22Rv1 (cell line): ENCODE results near the gene NEDD4L.

Source experiments
- H3K27ac ChIP-seq: fragments of 450-650 bp; 2 replicates; pipeline ENCODE4 v1.5.1; 2017
- ZFX ChIP-seq: fragments of 450-650 bp; IDR thresholded peaks from 2 replicates; pipeline ENCODE4 v1.6.1; 2017; ENCODE audit warnings: antibody characterized with exemption, borderline replicate concordance
- TF ChIP-seq, protein P1 (sequence below): fragments of 450-650 bp; IDR thresholded peaks from 2 replicates; pipeline ENCODE4 v1.5.1; 2017; ENCODE audit warnings: mild to moderate bottlenecking

The NEDD4L gene

DNA sequence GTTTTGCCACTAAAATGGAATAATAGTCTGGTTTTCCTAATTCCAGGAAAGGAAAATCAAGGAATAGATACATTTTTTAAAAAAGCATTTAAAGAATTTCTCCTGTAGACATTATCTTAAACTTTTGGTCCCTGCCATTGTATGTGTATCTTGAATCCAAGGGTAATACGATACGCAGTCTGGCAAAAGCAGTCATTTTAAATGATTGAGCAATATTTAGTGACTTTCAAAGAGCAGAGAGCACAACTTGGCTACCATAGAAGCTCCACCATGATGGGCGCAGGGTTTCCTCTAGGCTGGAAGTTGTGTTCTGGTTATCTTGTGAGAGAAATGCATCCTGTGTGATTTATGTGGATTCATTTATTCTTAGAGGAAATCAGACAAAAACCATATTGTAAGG is 92.9 kb downstream of the NEDD4L start:
- TF ChIP-seq, protein P1, sequence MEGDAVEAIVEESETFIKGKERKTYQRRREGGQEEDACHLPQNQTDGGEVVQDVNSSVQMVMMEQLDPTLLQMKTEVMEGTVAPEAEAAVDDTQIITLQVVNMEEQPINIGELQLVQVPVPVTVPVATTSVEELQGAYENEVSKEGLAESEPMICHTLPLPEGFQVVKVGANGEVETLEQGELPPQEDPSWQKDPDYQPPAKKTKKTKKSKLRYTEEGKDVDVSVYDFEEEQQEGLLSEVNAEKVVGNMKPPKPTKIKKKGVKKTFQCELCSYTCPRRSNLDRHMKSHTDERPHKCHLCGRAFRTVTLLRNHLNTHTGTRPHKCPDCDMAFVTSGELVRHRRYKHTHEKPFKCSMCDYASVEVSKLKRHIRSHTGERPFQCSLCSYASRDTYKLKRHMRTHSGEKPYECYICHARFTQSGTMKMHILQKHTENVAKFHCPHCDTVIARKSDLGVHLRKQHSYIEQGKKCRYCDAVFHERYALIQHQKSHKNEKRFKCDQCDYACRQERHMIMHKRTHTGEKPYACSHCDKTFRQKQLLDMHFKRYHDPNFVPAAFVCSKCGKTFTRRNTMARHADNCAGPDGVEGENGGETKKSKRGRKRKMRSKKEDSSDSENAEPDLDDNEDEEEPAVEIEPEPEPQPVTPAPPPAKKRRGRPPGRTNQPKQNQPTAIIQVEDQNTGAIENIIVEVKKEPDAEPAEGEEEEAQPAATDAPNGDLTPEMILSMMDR = no peak
- no peak for TF ChIP-seq ZFX
- no peak overlapping the region for H3K27ac ChIP-seq

DNA sequence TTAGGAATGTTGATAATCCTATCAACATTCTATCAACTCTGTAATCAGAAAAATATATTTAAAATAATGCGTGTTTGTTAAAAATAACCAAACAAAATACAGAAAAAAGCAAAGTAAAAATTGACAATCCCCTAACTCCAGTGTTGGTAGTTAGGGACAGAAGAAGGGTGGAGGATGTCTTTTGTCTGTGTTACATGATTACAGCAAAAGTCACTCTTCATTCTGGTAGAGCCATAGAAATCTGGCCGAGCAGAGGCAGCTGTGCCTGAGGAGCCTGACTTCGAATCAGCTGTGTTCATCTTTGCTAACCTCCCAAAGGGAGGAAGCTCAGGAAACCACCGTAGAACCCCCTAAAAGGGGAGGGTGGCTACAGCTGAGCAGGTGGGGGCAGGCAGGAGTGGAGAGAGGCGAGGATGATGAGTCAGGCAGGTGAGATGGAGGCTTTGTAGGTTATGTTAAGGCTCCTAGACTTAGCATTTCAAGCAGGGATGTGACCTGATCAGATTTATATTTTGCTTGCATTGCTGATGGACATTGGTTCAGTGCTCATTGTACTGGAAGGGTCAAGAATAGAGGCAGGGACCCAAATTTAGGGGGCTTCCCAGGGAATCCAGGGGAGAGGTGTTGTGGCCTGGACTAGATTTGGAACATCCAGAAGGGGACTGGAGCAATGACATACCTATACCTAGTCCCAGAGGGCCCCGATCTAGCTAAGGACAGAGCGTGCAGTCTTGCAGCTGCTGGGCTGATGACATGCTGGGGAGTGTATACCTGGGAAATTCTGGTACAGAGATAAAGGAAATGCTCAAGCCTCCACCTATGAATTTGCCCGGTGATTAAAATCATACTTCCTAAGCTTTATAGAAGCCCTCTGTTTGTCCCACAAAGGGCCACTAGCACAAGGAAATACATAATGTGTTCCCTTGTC is 95.7 kb downstream of the NEDD4L start:
- TF ChIP-seq, protein P1 = no peak
- no peak for TF ChIP-seq ZFX
- no peak overlapping the region for H3K27ac ChIP-seq

DNA sequence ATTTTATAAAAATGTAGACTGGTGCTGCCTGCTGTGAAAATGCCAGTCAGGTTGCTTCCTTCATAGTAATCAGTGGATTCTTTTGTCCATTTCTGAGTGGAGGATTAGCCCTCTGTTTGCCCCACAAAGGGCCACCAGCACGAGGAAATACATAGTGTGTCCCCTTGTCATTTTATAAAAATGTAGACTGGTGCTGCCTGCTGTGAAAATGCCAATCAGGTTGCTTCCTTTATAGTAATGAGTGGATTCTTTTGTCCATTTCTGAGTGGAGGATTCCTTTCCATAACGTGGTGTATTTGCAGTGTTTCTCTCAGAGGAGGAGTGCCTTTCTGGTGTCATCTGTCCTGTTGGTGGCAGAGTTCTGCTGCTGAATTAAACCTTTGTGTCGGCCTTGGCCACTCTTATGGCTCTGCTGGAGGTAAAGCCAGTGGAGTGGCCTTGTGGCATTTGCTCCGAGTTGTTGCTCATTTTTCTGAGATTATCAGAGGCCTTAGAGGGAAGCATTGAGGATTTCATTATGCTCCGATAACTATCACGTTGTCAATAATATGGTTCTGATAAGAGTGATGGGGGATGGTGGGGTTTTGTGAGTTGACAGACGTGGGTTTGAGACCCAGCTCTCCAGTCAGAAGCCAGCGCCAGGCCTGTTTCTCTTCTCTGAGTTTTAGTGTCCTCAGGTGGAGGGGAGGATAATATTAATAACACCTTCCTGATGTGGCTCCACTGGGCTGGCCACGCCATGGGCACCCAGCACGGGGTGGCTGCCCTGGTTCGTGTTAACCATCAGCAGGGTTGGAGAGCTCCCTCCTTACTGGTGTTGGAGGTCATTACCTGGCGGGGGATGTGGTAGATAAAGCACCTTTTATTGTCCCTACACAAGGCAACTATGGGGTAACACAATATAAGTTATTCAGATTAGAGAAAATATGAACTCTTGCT is 96.6 kb downstream of the NEDD4L start:
- no peak overlapping the region for H3K27ac ChIP-seq
- TF ChIP-seq, protein P1 = peak; percentile 31
- TF ChIP-seq ZFX = no peak

DNA sequence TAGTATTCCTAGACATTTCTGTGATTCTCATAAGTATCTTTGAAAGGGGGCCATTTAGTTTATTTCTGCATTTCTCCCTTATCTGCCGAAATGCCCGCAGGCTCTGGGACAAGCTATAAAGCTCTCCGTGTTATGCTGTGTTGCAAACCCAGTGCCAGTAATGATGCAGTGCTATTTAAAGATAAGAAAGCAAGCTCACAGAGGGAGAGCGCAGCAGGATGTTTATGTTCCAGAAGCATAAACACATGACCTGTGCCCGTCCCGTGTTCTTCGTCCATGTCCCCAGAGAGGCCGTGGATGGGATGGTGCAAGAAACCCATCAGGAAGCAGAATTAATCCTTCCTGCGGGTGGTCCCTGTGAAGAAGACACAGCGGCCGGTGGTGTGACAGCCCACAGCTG is 99.4 kb downstream of the NEDD4L start:
- no peak for TF ChIP-seq ZFX
- TF ChIP-seq, protein P1 = no peak
- H3K27ac ChIP-seq = no peak overlapping the region

DNA sequence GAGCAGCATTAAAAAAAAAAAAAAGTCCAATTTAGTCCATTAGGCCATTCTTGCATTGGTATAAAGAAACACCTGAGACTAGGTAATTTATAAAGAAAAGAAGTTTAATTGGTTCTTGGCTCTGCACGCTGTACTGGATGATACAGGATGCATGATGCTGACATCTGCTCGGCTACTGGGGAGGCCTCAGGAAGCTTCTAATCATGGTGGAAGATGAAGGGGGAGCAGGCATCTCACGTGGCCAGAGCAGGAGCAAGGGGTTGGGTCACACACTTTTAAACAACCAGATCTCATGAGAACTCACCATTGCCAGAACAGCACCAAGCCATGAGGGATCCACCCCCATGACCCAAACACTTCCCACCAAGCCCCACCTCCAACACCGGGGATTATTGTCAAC is 100.1 kb downstream of the NEDD4L start:
- no peak for TF ChIP-seq ZFX
- TF ChIP-seq, protein P1 = no peak
- no peak overlapping the region for H3K27ac ChIP-seq

DNA sequence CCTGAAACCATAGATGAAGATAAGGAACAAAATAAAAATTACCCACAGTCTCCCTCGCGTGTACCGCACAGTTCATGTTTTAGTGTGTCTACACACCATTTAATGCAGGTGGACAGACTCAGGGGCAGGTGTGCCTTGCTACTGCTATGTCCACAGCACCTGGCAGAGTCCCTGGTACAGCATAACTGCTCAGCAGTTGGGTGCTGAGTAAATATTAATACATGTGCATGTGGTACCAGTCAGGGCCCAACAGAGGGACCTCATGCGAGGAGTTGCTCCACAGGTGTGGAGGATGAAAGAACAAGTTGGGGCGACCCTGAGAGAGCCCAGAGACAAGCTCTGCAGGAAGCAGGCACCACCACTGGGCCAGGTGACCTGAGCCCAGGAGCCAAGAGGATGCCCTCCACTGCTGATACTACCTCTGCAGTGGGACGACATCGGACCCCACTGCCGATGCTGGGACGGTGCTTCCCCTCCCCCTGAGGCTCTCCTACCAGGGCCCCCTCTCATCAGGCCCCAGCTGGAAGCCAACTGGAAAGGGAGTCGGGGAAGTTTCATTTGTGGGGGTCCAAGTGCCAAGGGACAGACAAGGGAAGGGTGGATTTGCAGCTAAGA is 100.8 kb downstream of the NEDD4L start:
- H3K27ac ChIP-seq = no peak overlapping the region
- no peak for TF ChIP-seq ZFX
- TF ChIP-seq, protein P1 = no peak
